MM.1S (cell line): ENCODE measurements around the gene MBOAT1.
"Not testable (repeated sequence)": the region's sequence is repeated elsewhere in the genome, so short reads cannot be mapped to it uniquely, and the experiment has no call there.

Experiments used
- DNase-seq: peaks from one replicate; pipeline ENCODE4 v3.0.0-alpha.2; 2015
- H2AFZ ChIP-seq: fragments of 300-600 bp; sonication (generic); 2 replicates; pipeline ENCODE4 v1.6.0; 2016; ENCODE audit warnings: antibody characterized with exemption, low read length
- H3F3A ChIP-seq: fragments of 300-600 bp; sonication (generic); 2 replicates; pipeline ENCODE4 v1.6.1; 2016; ENCODE audit warnings: mild to moderate bottlenecking, antibody characterized with exemption, low read length, moderate library complexity, mixed read lengths; ENCODE audit not compliant: insufficient read depth
- H3K27ac ChIP-seq: fragments of 300-600 bp; sonication (generic); 2 replicates; pipeline ENCODE4 v1.5.1; 2016; ENCODE audit warnings: mild to moderate bottlenecking, low read length
- H3K27me3 ChIP-seq: fragments of 300-600 bp; sonication (generic); replicated peaks from 2 replicates; pipeline ENCODE4 v1.6.0; 2016; ENCODE audit warnings: low read length; ENCODE audit not compliant: insufficient read depth
- H3K36me3 ChIP-seq: fragments of 300-600 bp; sonication (generic); replicated peaks from 2 replicates; pipeline ENCODE4 v1.6.1; 2016; ENCODE audit warnings: mild to moderate bottlenecking, low read length, mixed read lengths; ENCODE audit not compliant: insufficient read depth
- H3K4me1 ChIP-seq: fragments of 300-600 bp; sonication (generic); 2 replicates; pipeline ENCODE4 v1.6.1; 2016; ENCODE audit warnings: low read length, mixed read lengths
- H3K4me2 ChIP-seq: fragments of 300-600 bp; sonication (generic); 2 replicates; pipeline ENCODE4 v1.6.0; 2016; ENCODE audit warnings: low read depth, low read length
- H3K4me3 ChIP-seq: fragments of 300-600 bp; sonication (generic); 2 replicates; pipeline ENCODE4 v1.5.1; 2016; ENCODE audit warnings: low read length, mixed read lengths
- H3K79me2 ChIP-seq: fragments of 300-600 bp; sonication (generic); 2 replicates; pipeline ENCODE4 v1.6.1; 2016; ENCODE audit warnings: mixed run types, low read length, mixed read lengths
- H3K9ac ChIP-seq: fragments of 300-600 bp; sonication (generic); 2 replicates; pipeline ENCODE4 v1.6.1; 2016; ENCODE audit warnings: low read length, mixed read lengths
- H3K9me2 ChIP-seq: fragments of 300-600 bp; sonication (generic); replicated peaks from 2 replicates; pipeline ENCODE4 v1.6.1; 2016; ENCODE audit warnings: mild to moderate bottlenecking, low read length, mixed read lengths; ENCODE audit not compliant: insufficient read depth
- H3K9me3 ChIP-seq: fragments of 300-600 bp; sonication (generic); replicated peaks from 2 replicates; pipeline ENCODE4 v1.6.1; 2016; ENCODE audit warnings: mild to moderate bottlenecking, low read length, mixed read lengths; ENCODE audit not compliant: insufficient read depth
- H4K20me1 ChIP-seq: fragments of 300-600 bp; sonication (generic); 2 replicates; pipeline ENCODE4 v1.6.1; 2016; ENCODE audit warnings: mild to moderate bottlenecking, low read length, moderate library complexity, mixed read lengths; ENCODE audit not compliant: insufficient read depth
- CTCF ChIP-seq: fragments of 300-600 bp; sonication (generic); IDR thresholded peaks from 2 replicates; pipeline ENCODE4 v1.5.1; 2016; ENCODE audit warnings: antibody characterized with exemption, low read length, mixed read lengths
- EZH2 ChIP-seq: fragments of 300-600 bp; sonication (generic); optimal IDR thresholded peaks from 2 replicates; pipeline ENCODE3; 2017; ENCODE audit warnings: low read depth, mild to moderate bottlenecking, antibody characterized with exemption, low read length, mixed read lengths
- EZH2phosphoT487 ChIP-seq: fragments of 300-600 bp; sonication (generic); IDR thresholded peaks from 2 replicates; pipeline ENCODE4 v1.6.1; 2018; ENCODE audit warnings: antibody characterized with exemption, low read length

Gene MBOAT1

DNA sequence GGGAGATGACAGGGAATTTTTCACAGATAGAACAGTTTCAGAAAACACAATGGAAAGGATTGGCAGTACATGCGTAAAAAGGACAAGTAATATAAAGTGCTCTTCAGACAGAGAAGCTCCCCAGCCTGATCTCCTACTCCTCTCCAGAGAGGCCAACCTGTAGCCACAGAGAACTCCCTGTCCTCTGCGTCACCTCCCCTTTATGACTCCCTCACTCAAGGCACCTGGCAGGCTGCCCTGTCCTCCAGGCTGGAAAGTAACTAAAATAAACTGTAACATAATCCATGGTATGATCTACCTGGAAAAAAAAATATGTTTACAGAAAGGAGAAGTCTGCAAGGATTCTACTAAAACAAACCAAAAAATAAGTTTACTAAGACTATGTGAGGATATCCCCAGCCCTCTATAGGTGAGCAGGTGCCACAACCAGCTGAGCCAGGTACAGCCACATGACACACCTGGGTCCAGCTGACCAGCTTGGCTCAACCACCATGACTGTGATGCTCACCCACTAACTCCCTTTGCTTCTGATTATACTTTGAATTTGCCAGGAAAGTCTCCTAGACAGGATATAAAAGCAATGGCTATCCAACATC is 29.2 kb downstream of the MBOAT1 start:
- H3K9me2 ChIP-seq, result no peaks in the 10 kb centered on the region
- H3K79me2 ChIP-seq, result peaks cover 90% of the 10 kb centered on the region
- H4K20me1 ChIP-seq, result no peaks in the 10 kb centered on the region; the same call in none of the 2 replicates
- no peak overlapping the region for H3K27ac ChIP-seq
- H3F3A ChIP-seq, result no peaks in the 10 kb centered on the region
- no peak overlapping the region for H3K9ac ChIP-seq
- peaks cover 3% of the 10 kb centered on the region; the same call in 1 of the 2 replicates for H3K36me3 ChIP-seq
- peaks cover 12% of the 10 kb centered on the region for H3K4me1 ChIP-seq
- no peaks in the 10 kb centered on the region for H3K27me3 ChIP-seq
- DNase-seq, result no peak
- H3K4me2 ChIP-seq, result no peak overlapping the region
- no peak overlapping the region for H3K4me3 ChIP-seq
- TF ChIP-seq CTCF (no peak), EZH2phosphoT487 (no peak), EZH2 (no peak)
- H2AFZ ChIP-seq, result no peak overlapping the region
- H3K9me3 ChIP-seq, result no peaks in the 10 kb centered on the region

- no peaks in the 10 kb centered on the region for H3K27me3 ChIP-seq
- H3F3A ChIP-seq, result no peaks in the 10 kb centered on the region
- peaks cover 3% of the 10 kb centered on the region; the same call in 1 of the 2 replicates for H3K36me3 ChIP-seq
- H3K4me3 ChIP-seq, result no peak overlapping the region
- TF ChIP-seq EZH2 (no peak), CTCF (no peak), EZH2phosphoT487 (no peak)
- H3K9ac ChIP-seq, result no peak overlapping the region
- no peaks in the 10 kb centered on the region for H3K9me3 ChIP-seq
- H3K4me1 ChIP-seq, result peaks cover 12% of the 10 kb centered on the region
- H3K9me2 ChIP-seq, result no peaks in the 10 kb centered on the region
- DNase-seq, result no peak
- no peak overlapping the region for H2AFZ ChIP-seq
- H4K20me1 ChIP-seq, result no peaks in the 10 kb centered on the region; the same call in none of the 2 replicates
- no peak overlapping the region for H3K4me2 ChIP-seq
- H3K27ac ChIP-seq, result no peak overlapping the region
- peaks cover 87% of the 10 kb centered on the region for H3K79me2 ChIP-seq
These were observed 30.2 kb downstream of the MBOAT1 start for GRCh38 chr6:20182069-20182468.

- no peaks in the 10 kb centered on the region for H3K27me3 ChIP-seq
- H3K4me3 ChIP-seq, result no peak overlapping the region
- no peak overlapping the region for H3K4me2 ChIP-seq
- H3K9ac ChIP-seq, result no peak overlapping the region
- no peaks in the 10 kb centered on the region for H3K9me2 ChIP-seq
- H3K9me3 ChIP-seq, result no peaks in the 10 kb centered on the region
- H2AFZ ChIP-seq, result no peak overlapping the region
- no peaks in the 10 kb centered on the region; the same call in none of the 2 replicates for H4K20me1 ChIP-seq
- no peaks in the 10 kb centered on the region; the same call in 1 of the 2 replicates for H3K36me3 ChIP-seq
- peaks cover 12% of the 10 kb centered on the region for H3K4me1 ChIP-seq
- no peaks in the 10 kb centered on the region for H3F3A ChIP-seq
- DNase-seq, result no peak
- no peak for TF ChIP-seq EZH2
- no peak for TF ChIP-seq EZH2phosphoT487
- TF ChIP-seq CTCF, result no peak
- H3K79me2 ChIP-seq, result peaks cover 84% of the 10 kb centered on the region
- H3K27ac ChIP-seq, result no peak overlapping the region
These were observed 31.3 kb downstream of the MBOAT1 start for GRCh38 chr6:20180935-20181334.

DNA sequence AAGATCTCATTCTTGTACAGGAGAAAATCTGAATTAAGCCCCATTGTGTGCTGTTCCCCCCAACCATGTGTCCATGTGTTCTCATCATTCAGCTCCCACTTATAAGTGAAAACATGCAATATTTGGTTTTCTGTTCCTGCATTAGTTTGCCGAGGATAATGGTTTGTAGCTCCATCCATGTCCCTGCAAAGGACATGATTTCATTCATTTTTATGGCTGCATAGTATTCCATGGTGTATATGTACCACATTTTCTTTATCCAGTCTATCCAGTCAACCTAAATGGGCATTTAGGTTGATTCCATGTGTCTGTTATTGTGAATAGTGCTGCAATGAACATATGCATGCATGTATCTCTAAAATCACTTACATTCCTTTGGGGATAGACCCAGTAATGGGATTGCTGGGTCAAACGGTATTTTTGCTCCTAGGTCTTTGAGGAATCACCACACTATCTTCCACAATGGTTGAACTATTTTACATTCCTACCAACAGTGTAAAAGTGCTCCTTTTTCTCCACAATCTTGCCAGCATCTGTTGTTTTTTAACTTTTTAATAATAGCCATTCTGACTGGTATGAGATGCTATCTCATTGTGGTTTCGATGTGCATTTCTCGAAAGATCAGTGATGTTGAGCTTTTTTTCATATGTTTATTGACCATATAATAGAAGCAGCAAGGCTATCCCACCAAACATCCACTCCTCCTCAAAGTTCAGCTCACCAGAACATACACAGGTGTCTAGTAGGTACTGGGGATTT is 32.8 kb downstream of the MBOAT1 start:
- not testable (repeated sequence) for H3K4me2 ChIP-seq, H3K27ac ChIP-seq, H3K4me3 ChIP-seq, H4K20me1 ChIP-seq, H3F3A ChIP-seq, H3K27me3 ChIP-seq, H3K9me2 ChIP-seq, H2AFZ ChIP-seq, H3K36me3 ChIP-seq, H3K9ac ChIP-seq, H3K9me3 ChIP-seq, DNase-seq
- Histone ChIP-seq H3K4me1 (peaks cover 12% of the 10 kb centered on the region), H3K79me2 (peaks cover 78% of the 10 kb centered on the region)
